Spleen (tissue), 11 donors: Measurements from ENCODE around the gene PPP2R5C. TPM values are rescaled to one million over a fixed set of nuclear protein-coding genes. Genes with fewer than 3 reads are reported as not detected.
A peak's percentile ranks its signal among the peaks of the same experiment; 100 is the strongest.

Experiments used
- DNase-seq: peaks from one replicate; pipeline ENCODE4 v3.0.0-alpha.2; 2020
- H3K27ac ChIP-seq, 8 donors: fragments of 200-600 bp; sonication (generic) in 7 of 8; 1 replicate in 4 of 8; 2 replicates in 4 of 8; pipeline versions ENCODE4 v1.5.0 to v1.8.0; 2016 to 2021; ENCODE audit warnings: inconsistent platforms in 4 of 8, mild to moderate bottlenecking in 4 of 8, moderate library complexity in 1 of 8
- H3K27me3 ChIP-seq, 7 donors: fragments of 200-600 bp; sonication (generic) in 6 of 7; replicated peaks in 1 of 7; 1 replicate in 4 of 7; 2 replicates in 3 of 7; pipeline versions ENCODE4 v1.5.0 to v1.8.0; 2016 to 2021; ENCODE audit warnings: inconsistent platforms in 3 of 7, mild to moderate bottlenecking in 1 of 7
- H3K36me3 ChIP-seq, 6 donors: fragments of 200-600 bp; sonication (generic) in 5 of 6; 1 replicate in 4 of 6; 2 replicates in 2 of 6; pipeline versions ENCODE4 v1.5.0 to v1.8.0; 2016 to 2021; ENCODE audit warnings: inconsistent platforms in 2 of 6
- H3K4me1 ChIP-seq, 6 donors: fragments of 200-600 bp; sonication (generic) in 5 of 6; 1 replicate in 3 of 6; 2 replicates in 3 of 6; pipeline versions ENCODE4 v1.5.0 to v1.8.0; 2016 to 2021; ENCODE audit warnings: inconsistent platforms in 3 of 6
- H3K4me3 ChIP-seq, 8 donors: fragments of 200-600 bp; sonication (generic) in 7 of 8; 1 replicate in 4 of 8; 2 replicates in 4 of 8; pipeline versions ENCODE4 v1.5.0 to v1.8.0; 2016 to 2021; ENCODE audit warnings: inconsistent platforms in 4 of 8, mild to moderate bottlenecking in 4 of 8, moderate library complexity in 2 of 8
- H3K9me3 ChIP-seq, 8 donors: fragments of 200-600 bp; sonication (generic) in 7 of 8; 1 replicate in 4 of 8; 2 replicates in 4 of 8; pipeline versions ENCODE4 v1.5.0 to v1.8.0; 2016 to 2021; ENCODE audit warnings: inconsistent platforms in 4 of 8
- POLR2A ChIP-seq, 3 donors: fragments of 450-650 bp; IDR thresholded peaks; one replicate each; pipeline ENCODE4 v1.5.1; 2017; ENCODE audit warnings: antibody characterized with exemption in 3 of 3, mild to moderate bottlenecking in 1 of 3
- POLR2AphosphoS5 ChIP-seq, 3 donors: sonication (generic); formaldehyde crosslinking; IDR thresholded peaks; one replicate each; pipeline ENCODE4 v1.5.1; 2017; ENCODE audit warnings: antibody characterized with exemption in 3 of 3
- WGBS, 5 donors: extraction: QIAGEN DNeasy Blood & Tissue Kit in 3 of 5; methylation state at CpG; one replicate each; pipeline versions ENCODE4 v1.1.5 to v1.1.7; 2013 to 2018; 5-methylcytosine and 5-hydroxymethylcytosine counted together
- intact Hi-C: fragments of 100-400 bp; cut with DNase I; formaldehyde crosslinking; loops from one replicate; pipeline ENCODE4 v1.15.0; 2023; ENCODE audit warnings: low total_unique reads
- polyA plus RNA-seq, 3 donors: library from polyadenylated mRNA; stranded (reverse); fragments of 200-250 nt; gene quantifications; one replicate each; pipeline ENCODE4 v1.2.1, GENCODE V29; 2013
- total RNA-seq, 7 donors: library from RNA; depleted of rRNA in 3 of 7; stranded (reverse); fragments of >200 nt in 3 of 7; fragmentation: NEBNext Ultra II Directional in 4 of 7; extraction: Animal tissue kit (Norgen Biotek cat#: 25700) in 4 of 7; gene quantifications; one replicate each; pipeline versions ENCODE4 v1.1.0 to v1.2.1, GENCODE V29; 2016 to 2021
- TF ChIP-seq, protein P1 (sequence below), 11 experiments: fragments of 200-600 bp in 7 of 11; fragments of 450-650 bp in 4 of 11; sonication (generic) in 4 of 11; IDR thresholded peaks in 8 of 11; conservative IDR thresholded peaks in 3 of 11; 1 replicate in 7 of 11; 2 replicates in 4 of 11; pipeline versions ENCODE4 v1.4.0 to v1.8.0; 2016 to 2021; ENCODE audit warnings: antibody characterized with exemption in 11 of 11, inconsistent platforms in 4 of 11, mild to moderate bottlenecking in 1 of 11
- donor health status: healthy with polysubstance abuse.
- donor health status: DM: no; HTN: no; CAD: no; lungs with moderate emphysema.
- donor health status: DM: no; HTN: no; CAD: no.
- donor health status: Bipolar disorder and iron deficiency.
- donor health status: healthy.
- donor health status: DM: no; HTN: no; CAD: no.
- donor health status: DM: yes; HTN: yes; CAD: no.

PPP2R5C gene
- total and polyA plus RNA-seq, 10 donors = 80.8 to 322 (median 198) TPM

DNA sequence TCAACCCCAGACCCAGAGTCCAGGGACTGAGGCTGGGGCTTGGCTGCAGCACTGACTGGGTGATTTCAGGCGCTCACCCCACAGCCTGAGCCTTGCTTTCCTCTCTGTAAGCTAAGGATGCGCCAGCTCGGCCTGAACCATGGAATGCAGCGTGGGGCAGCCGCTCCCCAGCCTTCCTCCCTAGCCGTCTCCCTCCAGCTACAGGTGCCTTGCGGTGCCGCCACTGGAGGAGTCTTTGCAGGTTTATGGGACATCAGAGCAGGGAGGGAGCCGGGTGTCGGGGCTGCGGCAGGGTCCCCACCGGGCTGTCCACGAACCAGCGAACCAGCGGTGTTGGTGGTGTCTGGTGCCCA is 19.4 kb downstream of the PPP2R5C start:
- TF ChIP-seq POLR2AphosphoS5 (IDR thresholded peaks at IDR 0.05) (no peak), POLR2A (IDR thresholded peaks at IDR 0.05) (no peak)
- TF ChIP-seq, protein P1, sequence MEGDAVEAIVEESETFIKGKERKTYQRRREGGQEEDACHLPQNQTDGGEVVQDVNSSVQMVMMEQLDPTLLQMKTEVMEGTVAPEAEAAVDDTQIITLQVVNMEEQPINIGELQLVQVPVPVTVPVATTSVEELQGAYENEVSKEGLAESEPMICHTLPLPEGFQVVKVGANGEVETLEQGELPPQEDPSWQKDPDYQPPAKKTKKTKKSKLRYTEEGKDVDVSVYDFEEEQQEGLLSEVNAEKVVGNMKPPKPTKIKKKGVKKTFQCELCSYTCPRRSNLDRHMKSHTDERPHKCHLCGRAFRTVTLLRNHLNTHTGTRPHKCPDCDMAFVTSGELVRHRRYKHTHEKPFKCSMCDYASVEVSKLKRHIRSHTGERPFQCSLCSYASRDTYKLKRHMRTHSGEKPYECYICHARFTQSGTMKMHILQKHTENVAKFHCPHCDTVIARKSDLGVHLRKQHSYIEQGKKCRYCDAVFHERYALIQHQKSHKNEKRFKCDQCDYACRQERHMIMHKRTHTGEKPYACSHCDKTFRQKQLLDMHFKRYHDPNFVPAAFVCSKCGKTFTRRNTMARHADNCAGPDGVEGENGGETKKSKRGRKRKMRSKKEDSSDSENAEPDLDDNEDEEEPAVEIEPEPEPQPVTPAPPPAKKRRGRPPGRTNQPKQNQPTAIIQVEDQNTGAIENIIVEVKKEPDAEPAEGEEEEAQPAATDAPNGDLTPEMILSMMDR (IDR thresholded peaks at IDR 0.05 in 8 of 11, conservative IDR thresholded peaks at IDR 0.05 in 3 of 11) = no peak
- Histone ChIP-seq H3K4me1 (peaks cover 5 to 54% (median 33%) of the 10 kb centered on the region in 6 donors), H3K4me3 (peak overlapping the region; percentile 18 to 77 (median 50)), H3K9me3 (no peaks in the 10 kb centered on the region), H3K36me3 (peaks cover 0 to 6% (median 0%) of the 10 kb centered on the region in 6 donors), H3K27me3 (peaks cover 0 to 17% (median 10%) of the 10 kb centered on the region in 7 donors), H3K27ac (no peak overlapping the region)
- intact Hi-C loops = no loop called here
- no peak for DNase-seq
- WGBS, 5 donors = 17 to 53% (median 29%) methylated on average over 2 to 15 of the region's 15 CpGs

DNA sequence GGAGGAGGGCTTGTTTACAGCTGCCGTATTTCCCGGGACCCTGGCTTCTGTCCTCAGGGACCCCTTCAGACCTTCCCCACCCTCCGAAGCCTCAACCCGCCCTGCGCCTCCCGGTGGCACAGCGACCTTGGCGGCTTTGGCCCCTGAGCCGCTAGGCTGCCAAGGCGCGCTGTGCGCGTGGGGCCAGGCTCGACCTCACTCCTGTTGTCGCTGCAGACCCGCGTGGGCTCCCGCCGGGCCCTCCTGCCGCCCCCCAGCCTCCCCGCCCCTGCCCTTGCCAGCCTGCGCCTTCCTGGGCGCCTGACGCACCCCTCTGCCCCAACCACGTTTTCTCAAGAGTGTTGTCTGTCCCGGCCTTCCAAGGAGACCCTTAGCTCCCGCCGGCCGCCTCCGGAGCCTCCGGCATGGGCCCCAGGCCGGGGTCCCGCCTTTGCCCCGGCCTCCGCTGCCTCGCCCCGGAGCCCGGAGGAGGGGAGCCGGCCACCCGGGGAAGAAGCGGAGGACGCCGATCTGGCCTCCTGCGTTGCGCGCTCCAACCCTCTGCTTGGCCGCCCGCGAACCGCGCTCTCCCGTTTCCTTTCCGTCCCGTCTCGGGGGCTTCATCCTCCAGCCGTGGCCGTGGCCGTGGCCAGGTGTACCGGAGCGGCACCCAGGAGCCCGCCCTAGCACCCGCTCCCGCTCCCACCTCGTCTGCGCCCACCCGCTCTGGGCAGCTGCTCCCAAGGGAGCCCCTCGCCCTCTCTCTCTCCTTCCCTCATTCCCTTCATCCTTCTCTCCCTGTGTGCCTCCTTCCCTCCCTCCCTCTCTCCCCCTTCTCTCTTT is 19.9 kb downstream of the PPP2R5C start:
- Histone ChIP-seq H3K4me3 (peak overlapping the region; percentile 18 to 77 (median 50)), H3K9me3 (no peaks in the 10 kb centered on the region), H3K27ac (peak overlapping the region in 2 of 8 donors; percentile 6 to 36), H3K27me3 (peaks cover 0 to 17% (median 10%) of the 10 kb centered on the region in 7 donors), H3K36me3 (peaks cover 0 to 6% (median 0%) of the 10 kb centered on the region in 6 donors), H3K4me1 (peaks cover 1 to 49% (median 27%) of the 10 kb centered on the region in 6 donors)
- no peak for DNase-seq
- intact Hi-C loops = no loop called here
- WGBS, 5 donors = 1 to 4% (median 1%) methylated on average over 40 to 67 of the region's 67 CpGs
- peak in 1 of 3 donors; percentile 33 for TF ChIP-seq POLR2AphosphoS5 (IDR thresholded peaks at IDR 0.05)
- TF ChIP-seq, protein P1 (IDR thresholded peaks at IDR 0.05 in 8 of 11, conservative IDR thresholded peaks at IDR 0.05 in 3 of 11) = no peak
- no peak for TF ChIP-seq POLR2A (IDR thresholded peaks at IDR 0.05)

DNA sequence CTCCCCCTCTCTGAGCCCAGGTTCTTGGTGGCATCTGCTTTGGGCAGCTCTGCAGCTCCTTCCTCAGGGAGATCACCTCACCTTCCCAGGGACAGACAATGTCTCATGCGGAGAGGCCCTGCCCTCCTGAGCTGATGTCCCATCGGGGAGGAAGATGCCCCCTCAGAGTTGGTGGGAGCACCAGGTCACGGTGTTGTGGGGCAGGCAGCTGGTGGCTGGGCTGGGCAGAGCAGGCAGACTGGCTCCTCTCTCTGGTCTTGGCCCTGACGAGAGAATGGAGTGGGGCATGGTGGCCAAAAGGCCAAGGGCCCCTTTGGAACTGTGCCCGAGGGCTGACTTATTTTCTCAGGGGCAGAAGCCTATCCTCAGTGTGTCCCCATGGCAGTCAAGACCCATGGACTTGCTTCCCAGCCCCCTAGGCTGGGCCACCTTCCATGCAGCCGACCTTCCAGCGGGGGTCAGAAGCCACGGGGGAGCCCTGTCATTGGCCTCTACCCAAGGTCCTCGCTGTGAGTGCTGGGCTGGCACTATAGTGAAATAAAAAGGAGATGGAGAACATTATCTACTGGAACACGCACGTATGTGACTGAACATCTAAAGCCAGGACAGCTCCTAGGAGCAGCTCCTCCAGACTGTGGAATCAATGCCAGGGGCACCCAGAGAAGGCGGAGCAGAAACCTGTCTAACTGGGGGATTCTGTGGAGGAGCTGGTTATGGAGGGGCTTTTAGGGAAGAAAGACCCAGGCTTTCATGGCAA is 21.9 kb downstream of the PPP2R5C start:
- Histone ChIP-seq H3K27ac (no peak overlapping the region), H3K4me1 (peaks cover 0 to 38% (median 19%) of the 10 kb centered on the region in 6 donors), H3K9me3 (no peaks in the 10 kb centered on the region), H3K36me3 (peaks cover 0 to 17% (median 0%) of the 10 kb centered on the region in 6 donors), H3K27me3 (peaks cover 0 to 17% (median 10%) of the 10 kb centered on the region in 7 donors), H3K4me3 (no peak overlapping the region)
- DNase-seq = no peak
- 88 to 95% (median 93%) methylated on average over 8 to 12 of the region's 12 CpGs for WGBS, 5 donors
- no peak for TF ChIP-seq POLR2A (IDR thresholded peaks at IDR 0.05)
- TF ChIP-seq, protein P1 (IDR thresholded peaks at IDR 0.05 in 8 of 11, conservative IDR thresholded peaks at IDR 0.05 in 3 of 11) = no peak
- no peak for TF ChIP-seq POLR2AphosphoS5 (IDR thresholded peaks at IDR 0.05)
- intact Hi-C loops = no loop called here
